ENCODE results near the gene ASCC3. TPM values are rescaled to one million over a fixed set of nuclear protein-coding genes. Genes with fewer than 3 reads are reported as not detected.
"Not testable (repeated sequence)": the region's sequence is repeated elsewhere in the genome, so short reads cannot be mapped to it uniquely, and the experiment has no call there.

The ASCC3 gene
- total RNA-seq, 1 donor from 2014 or later: 32.2 TPM

DNA sequence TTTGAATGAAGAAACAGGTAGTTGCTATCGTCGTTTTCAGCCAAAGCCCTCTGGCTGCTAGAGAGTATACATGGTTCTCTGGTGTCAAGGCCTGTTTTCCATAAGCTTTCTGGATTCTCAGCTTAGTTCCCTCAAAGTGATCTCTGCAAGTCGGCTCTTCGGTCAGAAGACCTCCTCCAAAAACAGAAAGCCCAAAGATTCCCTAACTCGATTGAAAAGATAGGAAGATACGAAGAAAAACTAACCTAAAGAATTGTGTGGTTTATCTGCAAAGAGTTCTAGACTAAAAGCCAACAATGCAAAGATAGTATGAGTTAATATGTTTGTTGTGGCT, 545 bp upstream of the ASCC3 start:
- no peak for ATAC-seq

DNA sequence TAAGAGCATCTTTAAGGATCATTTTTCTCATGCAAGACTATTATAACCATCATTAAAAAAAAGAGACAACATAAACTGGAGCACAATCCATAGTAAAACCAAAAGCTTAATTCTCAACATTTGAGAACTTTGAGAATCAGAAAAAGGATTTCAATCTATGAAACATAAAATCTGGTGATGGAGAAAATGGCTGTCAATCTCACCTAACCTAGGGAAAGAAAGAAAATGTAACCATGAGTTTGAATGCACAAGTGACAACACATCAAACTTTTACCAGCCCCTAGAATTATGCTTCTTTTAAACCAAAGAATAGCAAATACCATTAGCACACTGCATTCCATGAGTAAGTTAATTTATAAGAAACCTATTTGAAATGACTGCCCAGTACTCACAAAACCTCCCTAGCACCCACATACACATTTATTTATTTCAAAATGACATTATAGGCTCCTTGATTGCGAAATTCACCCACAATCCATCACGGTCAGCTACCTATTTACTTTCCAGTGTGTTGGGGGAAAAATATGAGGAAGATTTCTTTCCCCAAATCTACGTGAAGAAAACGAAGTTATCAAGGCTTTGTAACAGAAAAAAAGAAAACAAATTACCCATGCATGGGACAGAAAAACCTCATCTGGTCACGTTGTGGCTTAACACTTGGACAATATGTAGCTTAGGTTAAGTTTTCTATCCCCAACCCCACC, 828 bp downstream of the ASCC3 start:
- no peak for ATAC-seq

GRCh38 chr6:100879317-100879716, 1.8 kb downstream of the ASCC3 start:
- no peak for ATAC-seq

DNA sequence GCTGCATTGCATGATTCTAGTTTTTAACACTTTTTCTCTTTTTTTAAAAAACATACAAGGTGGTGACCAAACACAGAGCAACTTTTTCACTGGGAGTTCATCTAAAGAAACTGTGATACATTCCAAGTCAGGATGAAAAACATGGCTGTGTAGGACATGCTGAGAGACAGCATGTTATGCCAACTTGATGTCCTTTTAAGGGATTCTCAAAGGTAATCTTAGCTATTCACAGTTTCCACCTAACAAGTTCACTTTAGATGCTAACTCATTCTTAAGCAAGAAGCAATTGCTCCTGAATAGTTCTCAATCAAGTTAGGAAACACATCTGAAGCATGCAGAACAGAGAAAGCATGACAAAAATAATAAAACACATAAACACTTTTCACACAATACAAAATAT, 3.3 kb downstream of the ASCC3 start:
- no peak for ATAC-seq

- ATAC-seq: no peak
These were observed 4.9 kb downstream of the ASCC3 start for GRCh38 chr6:100876251-100876650.

DNA sequence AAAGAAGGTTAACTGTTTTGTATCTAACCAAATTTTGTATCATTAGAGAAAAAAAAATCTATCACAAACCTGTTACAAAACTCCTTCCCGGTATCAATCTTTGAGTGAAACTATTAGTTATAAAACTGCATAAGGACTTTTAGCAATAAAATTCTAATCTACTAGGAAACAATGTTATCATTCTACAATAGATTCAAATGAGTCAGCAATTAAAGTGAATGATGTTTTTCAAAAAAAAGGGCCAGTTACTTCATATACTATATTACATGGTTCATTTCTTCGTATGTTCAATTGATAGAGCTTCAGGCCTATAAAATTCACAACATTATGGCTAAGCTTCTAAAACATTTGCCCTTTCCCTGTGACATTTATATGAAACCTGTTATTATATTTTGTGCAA, 15.6 kb downstream of the ASCC3 start:
- ATAC-seq: no peak

DNA sequence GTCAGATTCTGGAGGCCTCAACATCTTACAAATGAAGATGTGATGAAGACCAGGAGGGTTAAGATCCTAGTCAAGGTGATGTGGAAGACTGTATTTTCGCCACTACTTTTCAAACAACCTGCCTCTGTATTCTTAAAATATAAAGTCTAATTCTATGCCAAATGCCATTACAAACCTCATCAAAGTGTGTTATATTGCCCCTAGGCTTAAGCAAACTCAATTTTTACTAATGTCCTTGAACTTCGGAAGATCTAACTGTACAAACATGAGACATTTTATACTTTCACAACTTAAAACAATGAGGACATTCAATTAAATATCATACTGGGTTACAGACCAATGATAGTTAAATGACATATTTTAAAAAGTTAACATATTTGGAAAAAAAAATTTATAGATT, 19.1 kb downstream of the ASCC3 start:
- ATAC-seq: no peak

- no peak for ATAC-seq
These were observed 25.0 kb downstream of the ASCC3 start for GRCh38 chr6:100856146-100856545.

- no peak for ATAC-seq
These were observed 29.3 kb downstream of the ASCC3 start for GRCh38 chr6:100851819-100852218.

- no peak for ATAC-seq
These were observed 31.0 kb downstream of the ASCC3 start for GRCh38 chr6:100850174-100850573.

- no peak for ATAC-seq
These were observed 34.9 kb downstream of the ASCC3 start for GRCh38 chr6:100846276-100846675.

- no peak for ATAC-seq
These were observed 35.5 kb downstream of the ASCC3 start for GRCh38 chr6:100845676-100846075.

GRCh38 chr6:100839419-100839818, 41.7 kb downstream of the ASCC3 start:
- no peak for ATAC-seq

DNA sequence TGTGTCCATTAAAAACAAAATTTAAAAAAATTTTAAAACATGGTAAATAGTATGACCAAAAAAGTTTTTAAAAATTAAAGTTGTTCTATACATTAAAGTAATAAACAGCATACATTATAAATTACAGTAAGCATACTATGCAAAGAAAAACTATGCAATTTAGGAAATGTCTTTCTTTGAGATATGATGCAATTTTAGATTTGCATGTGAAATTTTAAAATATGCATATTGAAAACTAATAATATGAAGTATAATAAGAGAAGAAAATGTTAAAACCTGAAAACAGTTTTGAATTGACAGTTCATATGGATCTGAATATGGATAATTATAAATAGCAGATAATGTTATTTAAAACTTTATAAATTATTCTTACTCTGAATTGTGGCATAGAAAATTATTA, 43.1 kb downstream of the ASCC3 start:
- no peak for ATAC-seq

DNA sequence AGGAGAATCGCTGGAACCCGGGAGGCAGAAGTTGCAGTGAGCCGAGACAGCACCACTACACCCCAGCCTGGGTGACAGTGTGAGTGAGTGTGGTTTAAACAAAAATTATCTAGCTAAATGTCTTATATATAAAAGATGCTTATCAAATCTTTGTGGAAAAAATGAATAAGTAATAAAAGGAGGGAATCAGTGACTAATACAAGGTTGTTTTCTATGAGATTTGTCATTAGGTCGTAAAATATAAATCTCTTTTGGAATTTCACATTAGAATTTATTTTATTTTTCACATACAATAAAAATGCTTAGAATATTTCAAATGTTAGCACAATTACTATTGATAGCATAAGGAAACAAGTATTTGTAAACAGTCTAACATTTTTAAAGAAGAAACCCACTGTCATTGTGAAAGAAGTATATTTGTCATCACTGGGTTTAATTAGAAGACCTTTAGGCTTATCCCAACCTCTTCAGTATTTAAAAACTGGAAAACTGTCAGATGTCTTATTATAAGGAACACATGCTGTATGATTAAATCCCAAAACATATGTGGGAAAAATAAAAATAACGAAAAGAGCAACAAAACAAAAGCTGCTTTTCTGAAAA, 47.1 kb downstream of the ASCC3 start:
- ATAC-seq: no peak

DNA sequence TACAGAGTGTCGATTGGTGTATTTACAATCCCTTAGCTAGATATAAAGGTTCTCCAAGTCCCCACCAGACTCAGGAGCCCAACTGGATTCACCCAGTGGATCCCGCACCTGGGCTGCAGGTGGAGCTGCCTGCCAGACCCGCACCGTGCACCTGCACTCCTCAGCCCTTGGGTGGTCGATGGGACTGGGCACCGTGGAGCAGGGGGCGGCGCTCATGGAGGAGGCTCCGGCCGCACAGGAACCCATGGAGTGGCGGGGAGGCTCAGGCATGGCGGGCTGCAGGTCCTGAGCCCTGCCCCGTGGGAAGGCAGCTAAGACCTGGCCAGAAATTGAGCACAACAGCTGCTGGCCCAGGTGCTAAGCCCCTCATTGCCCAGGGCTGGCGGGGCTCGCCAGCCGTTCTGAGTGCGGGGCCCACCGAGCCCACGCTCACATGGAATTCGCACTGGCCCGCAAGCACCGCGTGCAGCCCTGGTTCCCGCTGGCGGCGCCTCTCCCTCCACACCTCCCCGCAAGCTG, 52.0 kb downstream of the ASCC3 start:
- not testable (repeated sequence) for ATAC-seq

DNA sequence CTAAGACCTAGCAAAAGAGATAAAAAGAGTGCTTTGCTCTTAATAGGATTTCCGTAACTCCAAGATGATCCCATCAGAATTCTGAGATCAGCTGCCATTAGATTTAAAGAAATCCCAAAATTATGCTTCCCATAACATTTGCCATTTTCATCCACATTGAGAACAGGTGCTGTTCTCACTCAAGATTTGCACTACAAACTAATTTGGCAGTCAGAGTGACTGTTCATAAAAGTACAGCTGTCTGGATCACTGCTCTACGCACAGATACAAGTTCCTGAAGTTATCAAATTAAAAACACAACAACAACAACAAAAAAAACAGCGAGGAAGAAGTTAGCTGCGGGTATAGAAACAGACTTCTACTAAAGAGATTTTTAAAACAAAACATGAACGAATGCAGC, 58.1 kb downstream of the ASCC3 start:
- ATAC-seq: no peak

DNA sequence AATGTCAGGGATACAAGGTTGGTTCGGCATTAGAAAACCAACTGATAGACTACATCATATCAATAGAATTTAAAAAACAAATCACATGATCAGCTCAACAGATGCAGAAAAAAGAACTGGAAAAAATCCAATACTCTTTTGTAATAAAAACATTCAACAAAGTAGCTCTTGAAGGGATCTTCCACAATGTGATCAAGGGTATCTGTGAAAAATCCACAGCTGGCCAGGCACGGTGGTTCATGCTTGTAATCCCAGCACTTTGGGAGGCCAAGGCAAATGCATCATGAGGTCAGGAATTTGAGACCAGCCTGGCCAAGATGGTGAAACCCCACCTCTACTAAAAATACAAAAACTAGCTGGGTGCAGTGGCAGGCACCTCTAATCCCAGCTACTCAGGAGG, 63.1 kb downstream of the ASCC3 start:
- no peak for ATAC-seq

DNA sequence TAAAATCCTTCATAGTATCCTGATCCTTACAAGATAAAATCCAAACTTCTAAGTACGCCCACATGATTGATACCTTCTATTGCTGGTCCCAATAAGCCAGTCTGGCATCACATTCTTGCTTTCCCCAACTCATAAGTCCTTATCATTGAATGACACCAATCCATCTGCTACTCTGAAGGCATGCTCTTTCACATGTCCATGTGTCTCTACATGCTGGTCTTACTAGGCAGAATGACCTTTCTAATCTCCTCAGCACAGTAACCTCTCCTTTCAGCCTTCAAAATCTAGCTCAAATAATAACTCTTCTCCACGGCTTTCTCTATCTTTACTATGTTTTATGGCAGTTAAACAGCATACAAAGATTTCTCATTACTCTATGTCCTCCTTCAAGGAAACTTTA, 71.1 kb downstream of the ASCC3 start:
- no peak for ATAC-seq

DNA sequence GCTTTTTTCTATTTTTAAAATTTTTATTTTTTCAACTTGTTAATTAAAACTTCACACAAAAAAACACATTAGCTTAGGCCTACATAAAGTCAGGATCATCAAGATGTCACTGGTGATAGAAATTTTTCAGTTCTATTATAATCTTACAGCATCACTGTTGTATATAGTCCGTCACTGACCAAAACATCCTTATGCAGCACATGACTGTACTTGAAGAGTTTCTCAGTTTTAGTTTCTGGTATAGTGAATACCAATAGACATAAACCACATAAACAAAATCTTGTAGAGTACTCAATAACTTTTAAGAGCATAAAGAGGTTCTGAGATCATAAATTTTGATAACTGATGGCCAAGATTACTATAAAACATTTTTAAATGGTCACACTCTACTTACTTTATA, 71.8 kb downstream of the ASCC3 start:
- no peak for ATAC-seq

- ATAC-seq: no peak
These were observed 72.4 kb downstream of the ASCC3 start for GRCh38 chr6:100808638-100809275.

- ATAC-seq: no peak
These were observed 74.8 kb downstream of the ASCC3 start for GRCh38 chr6:100806296-100806695.

DNA sequence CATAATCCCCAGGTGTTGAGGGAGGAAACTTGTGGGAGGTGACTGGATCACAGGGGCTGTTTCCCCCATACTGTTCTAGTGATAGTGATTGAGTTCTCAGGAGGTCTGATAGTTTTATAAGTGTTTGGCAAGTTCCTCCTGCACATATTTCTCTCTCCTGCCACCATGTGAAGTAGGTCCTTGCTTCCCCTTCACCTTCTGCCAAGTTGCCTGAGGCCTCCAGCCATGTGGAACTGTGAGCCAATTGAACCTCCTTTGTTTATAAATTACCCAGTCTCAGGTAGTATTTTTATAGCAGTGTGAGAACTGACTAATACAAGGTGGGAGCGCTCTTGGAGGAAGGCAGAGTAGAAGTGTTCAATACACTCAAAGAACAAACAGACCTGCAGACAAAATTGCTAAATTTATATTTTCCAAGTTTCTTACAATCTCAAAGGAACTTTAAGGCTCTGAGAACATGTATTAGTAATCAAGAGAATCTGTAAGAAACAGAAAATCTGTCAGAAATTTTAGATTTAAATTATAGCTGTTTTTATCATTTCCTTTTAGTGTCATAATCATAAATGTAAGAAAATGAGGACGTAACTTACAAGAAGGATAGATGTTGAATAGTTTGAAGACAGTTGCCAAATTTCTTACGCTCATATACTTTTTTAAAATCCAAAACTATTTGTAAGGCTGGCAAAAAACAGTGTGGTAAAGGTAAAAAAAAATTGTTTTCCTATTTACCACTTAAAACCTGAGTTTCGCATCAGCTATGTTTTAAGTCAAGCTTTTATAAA, 77.7 kb downstream of the ASCC3 start:
- ATAC-seq: no peak
